GM12872 (cell line): Measurements from ENCODE around the gene LEUTX.

ENCODE experiments used
- CTCF ChIP-seq: IDR thresholded peaks from 3 replicates; pipeline ENCODE4 v1.5.1; 2011; ENCODE audit warnings: low read depth, mild to moderate bottlenecking, low read length, moderate library complexity; ENCODE audit not compliant: insufficient read depth

LEUTX gene

GRCh38 chr19:39807846-39808364 lies 29.3 kb downstream of the LEUTX start:
- TF ChIP-seq CTCF, result no peak

GRCh38 chr19:39809368-39809767 lies 30.7 kb downstream of the LEUTX start:
- TF ChIP-seq CTCF, result no peak

GRCh38 chr19:39810424-39810823 lies 31.8 kb downstream of the LEUTX start:
- no peak for TF ChIP-seq CTCF

- no peak for TF ChIP-seq CTCF
These were observed 32.4 kb downstream of the LEUTX start for GRCh38 chr19:39811064-39811463.

- TF ChIP-seq CTCF, result no peak
These were observed 34.8 kb downstream of the LEUTX start for GRCh38 chr19:39813264-39813993.

GRCh38 chr19:39814595-39814994 lies 35.9 kb downstream of the LEUTX start:
- no peak for TF ChIP-seq CTCF

- no peak for TF ChIP-seq CTCF
These were observed 37.8 kb downstream of the LEUTX start for GRCh38 chr19:39816287-39817048.
